ENCODE results near the gene KCNJ11. TPM values are rescaled to one million over a fixed set of nuclear protein-coding genes. Genes with fewer than 3 reads are reported as not detected.
A peak's percentile ranks its signal among the peaks of the same experiment; 100 is the strongest.

KCNJ11 gene
- total RNA-seq, 4 donors from 2014 or later: 1.7 to 6.0 (median 3.2) TPM; not detected in 1

DNA sequence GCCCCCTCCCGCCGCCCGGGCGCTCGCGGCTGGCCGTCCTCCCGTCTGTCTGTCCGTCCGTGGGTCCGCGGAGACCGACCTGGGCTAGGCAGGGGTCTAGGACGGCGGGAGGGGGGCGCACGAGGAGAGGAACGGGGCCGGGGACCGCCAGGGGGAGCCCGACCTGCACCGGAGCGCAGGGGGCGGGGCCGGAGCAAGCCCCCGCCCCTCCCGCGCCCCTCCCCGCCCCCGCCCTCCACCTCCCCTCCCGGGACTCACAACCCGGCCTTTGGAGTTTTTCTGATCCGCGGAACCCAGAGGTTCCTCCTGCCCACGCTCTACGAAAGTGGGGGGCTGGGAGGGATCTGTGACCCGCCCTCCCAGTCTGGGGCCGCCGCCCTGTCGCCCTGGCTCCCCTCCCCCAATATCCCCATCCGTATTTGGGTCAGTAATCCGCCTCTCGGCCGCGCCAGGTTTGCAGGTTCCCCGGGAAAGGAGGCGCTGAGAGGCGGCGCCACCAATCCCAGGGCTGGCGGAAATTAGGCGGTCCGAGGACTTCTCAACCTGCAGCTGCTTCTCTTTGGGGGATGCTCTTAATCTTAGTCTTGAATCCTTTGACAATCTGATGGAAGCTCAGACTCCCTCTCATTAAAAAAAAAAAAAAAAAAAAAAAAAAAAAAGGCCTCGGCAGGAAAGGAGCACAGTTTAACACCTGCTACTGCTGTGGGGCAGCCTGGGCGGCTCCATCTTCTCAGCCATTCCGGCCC is 925 bp upstream of the KCNJ11 start:
- Histone ChIP-seq H3K36me3 (no peaks in the 10 kb centered on the region), H3K27ac (peak overlapping the region in 3 of 4 donors; percentile 55 to 75 (median 62)), H3K4me3 (peak overlapping the region; percentile 51 to 85 (median 62)), H3K9me3 (no peaks in the 10 kb centered on the region), H3K4me1 (peaks cover 0 to 9% (median 2%) of the 10 kb centered on the region in 4 donors), H3K27me3 (no peaks in the 10 kb centered on the region)
- peak in 1 of 2 donors; percentile 23 for TF ChIP-seq POLR2A (IDR thresholded peaks at IDR 0.05)
- TF ChIP-seq, protein P1, sequence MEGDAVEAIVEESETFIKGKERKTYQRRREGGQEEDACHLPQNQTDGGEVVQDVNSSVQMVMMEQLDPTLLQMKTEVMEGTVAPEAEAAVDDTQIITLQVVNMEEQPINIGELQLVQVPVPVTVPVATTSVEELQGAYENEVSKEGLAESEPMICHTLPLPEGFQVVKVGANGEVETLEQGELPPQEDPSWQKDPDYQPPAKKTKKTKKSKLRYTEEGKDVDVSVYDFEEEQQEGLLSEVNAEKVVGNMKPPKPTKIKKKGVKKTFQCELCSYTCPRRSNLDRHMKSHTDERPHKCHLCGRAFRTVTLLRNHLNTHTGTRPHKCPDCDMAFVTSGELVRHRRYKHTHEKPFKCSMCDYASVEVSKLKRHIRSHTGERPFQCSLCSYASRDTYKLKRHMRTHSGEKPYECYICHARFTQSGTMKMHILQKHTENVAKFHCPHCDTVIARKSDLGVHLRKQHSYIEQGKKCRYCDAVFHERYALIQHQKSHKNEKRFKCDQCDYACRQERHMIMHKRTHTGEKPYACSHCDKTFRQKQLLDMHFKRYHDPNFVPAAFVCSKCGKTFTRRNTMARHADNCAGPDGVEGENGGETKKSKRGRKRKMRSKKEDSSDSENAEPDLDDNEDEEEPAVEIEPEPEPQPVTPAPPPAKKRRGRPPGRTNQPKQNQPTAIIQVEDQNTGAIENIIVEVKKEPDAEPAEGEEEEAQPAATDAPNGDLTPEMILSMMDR (IDR thresholded peaks at IDR 0.05): peak in 5 of 6 experiments; percentile 70 to 93 (median 77)
- peak; percentile 85 to 89 (median 85) for DNase-seq

- Histone ChIP-seq H3K9me3 (no peaks in the 10 kb centered on the region), H3K27ac (no peak overlapping the region), H3K27me3 (no peaks in the 10 kb centered on the region), H3K36me3 (no peaks in the 10 kb centered on the region), H3K4me3 (no peak overlapping the region), H3K4me1 (peaks cover 0 to 9% (median 2%) of the 10 kb centered on the region in 4 donors)
- no peak for DNase-seq
- TF ChIP-seq POLR2A (IDR thresholded peaks at IDR 0.05): no peak
- TF ChIP-seq, protein P1 (IDR thresholded peaks at IDR 0.05): no peak
Measured at GRCh38 chr11:17387811-17388210, 648 bp downstream of the KCNJ11 start.

DNA sequence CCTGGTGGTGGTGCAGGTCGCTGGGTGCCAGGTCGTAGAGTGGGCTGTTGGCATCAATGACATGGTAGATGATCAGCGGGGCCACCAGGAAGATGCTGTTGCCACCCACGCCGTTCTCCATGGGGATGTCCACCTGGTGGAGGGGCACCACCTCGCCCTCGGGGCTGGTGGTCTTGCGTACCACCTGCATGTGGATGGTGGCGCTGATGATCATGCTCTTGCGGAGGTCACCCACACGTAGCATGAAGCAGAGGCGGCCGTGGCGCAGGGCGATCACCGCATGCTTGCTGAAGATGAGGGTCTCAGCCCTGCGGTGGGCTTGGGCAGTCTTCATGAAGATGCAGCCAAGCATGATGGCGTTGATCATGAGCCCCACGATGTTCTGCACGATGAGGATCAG is 1.2 kb downstream of the KCNJ11 start:
- Histone ChIP-seq H3K4me1 (peaks cover 0 to 9% (median 2%) of the 10 kb centered on the region in 4 donors), H3K9me3 (no peaks in the 10 kb centered on the region), H3K27me3 (no peaks in the 10 kb centered on the region), H3K36me3 (no peaks in the 10 kb centered on the region), H3K27ac (no peak overlapping the region), H3K4me3 (no peak overlapping the region)
- no peak for DNase-seq
- TF ChIP-seq, protein P1 (IDR thresholded peaks at IDR 0.05): no peak
- no peak for TF ChIP-seq POLR2A (IDR thresholded peaks at IDR 0.05)

- DNase-seq: peak; percentile 46 to 73 (median 54)
- peaks cover 0 to 9% (median 2%) of the 10 kb centered on the region in 4 donors for H3K4me1 ChIP-seq
- no peak overlapping the region for H3K4me3 ChIP-seq
- no peaks in the 10 kb centered on the region for H3K9me3 ChIP-seq
- no peak overlapping the region for H3K27ac ChIP-seq
- no peaks in the 10 kb centered on the region for H3K36me3 ChIP-seq
- TF ChIP-seq POLR2A (IDR thresholded peaks at IDR 0.05): no peak
- TF ChIP-seq, protein P1 (IDR thresholded peaks at IDR 0.05): peak in 4 of 6 experiments; percentile 51 to 68 (median 65)
- H3K27me3 ChIP-seq: no peaks in the 10 kb centered on the region
Measured at GRCh38 chr11:17386331-17387084, 2.0 kb downstream of the KCNJ11 start.

GRCh38 chr11:17385926-17386325 is 2.5 kb downstream of the KCNJ11 start:
- no peak overlapping the region for H3K4me3 ChIP-seq
- peaks cover 0 to 9% (median 2%) of the 10 kb centered on the region in 4 donors for H3K4me1 ChIP-seq
- no peaks in the 10 kb centered on the region for H3K27me3 ChIP-seq
- no peak for DNase-seq
- no peaks in the 10 kb centered on the region for H3K9me3 ChIP-seq
- H3K36me3 ChIP-seq: no peaks in the 10 kb centered on the region
- no peak for TF ChIP-seq POLR2A (IDR thresholded peaks at IDR 0.05)
- TF ChIP-seq, protein P1 (IDR thresholded peaks at IDR 0.05): no peak
- no peak overlapping the region for H3K27ac ChIP-seq

Measured in Peyer's patch (tissue), 4 donors.